Astrocyte of the cerebellum (primary cell): Measurements from ENCODE around the gene CES2.
"Not testable (repeated sequence)": the region's sequence is repeated elsewhere in the genome, so short reads cannot be mapped to it uniquely, and the experiment has no call there.

Experiments
- DNase-seq: peaks from one replicate; pipeline ENCODE4 v3.0.0-alpha.2; 2011; ENCODE audit warnings: low read depth
- H3K4me3 ChIP-seq: 2 replicates; pipeline ENCODE4 v1.5.1; 2011; ENCODE audit warnings: mild to moderate bottlenecking, low read depth, low read length, moderate library complexity
- in situ Hi-C: cut with HindIII; loops from 2 replicates; pipeline ENCODE4 v1.10.0; 2017; ENCODE audit warnings: low sequenced_read_pairs
- TF ChIP-seq, protein P1 (sequence below): IDR thresholded peaks from 2 replicates; pipeline ENCODE4 v1.5.1; 2012; ENCODE audit warnings: low read length, low read depth, moderate library complexity, mild to moderate bottlenecking; ENCODE audit errors: missing control alignments

The CES2 gene

DNA sequence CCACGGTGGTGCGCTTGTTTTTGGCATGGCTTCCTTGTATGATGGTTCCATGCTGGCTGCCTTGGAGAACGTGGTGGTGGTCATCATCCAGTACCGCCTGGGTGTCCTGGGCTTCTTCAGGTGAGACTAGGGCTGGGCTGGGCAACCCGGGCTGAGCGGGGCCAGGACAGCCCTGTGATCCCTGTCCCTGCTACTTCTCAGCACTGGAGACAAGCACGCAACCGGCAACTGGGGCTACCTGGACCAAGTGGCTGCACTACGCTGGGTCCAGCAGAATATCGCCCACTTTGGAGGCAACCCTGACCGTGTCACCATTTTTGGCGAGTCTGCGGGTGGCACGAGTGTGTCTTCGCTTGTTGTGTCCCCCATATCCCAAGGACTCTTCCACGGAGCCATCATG lies 4.9 kb downstream of the CES2 start:
- TF ChIP-seq, protein P1, sequence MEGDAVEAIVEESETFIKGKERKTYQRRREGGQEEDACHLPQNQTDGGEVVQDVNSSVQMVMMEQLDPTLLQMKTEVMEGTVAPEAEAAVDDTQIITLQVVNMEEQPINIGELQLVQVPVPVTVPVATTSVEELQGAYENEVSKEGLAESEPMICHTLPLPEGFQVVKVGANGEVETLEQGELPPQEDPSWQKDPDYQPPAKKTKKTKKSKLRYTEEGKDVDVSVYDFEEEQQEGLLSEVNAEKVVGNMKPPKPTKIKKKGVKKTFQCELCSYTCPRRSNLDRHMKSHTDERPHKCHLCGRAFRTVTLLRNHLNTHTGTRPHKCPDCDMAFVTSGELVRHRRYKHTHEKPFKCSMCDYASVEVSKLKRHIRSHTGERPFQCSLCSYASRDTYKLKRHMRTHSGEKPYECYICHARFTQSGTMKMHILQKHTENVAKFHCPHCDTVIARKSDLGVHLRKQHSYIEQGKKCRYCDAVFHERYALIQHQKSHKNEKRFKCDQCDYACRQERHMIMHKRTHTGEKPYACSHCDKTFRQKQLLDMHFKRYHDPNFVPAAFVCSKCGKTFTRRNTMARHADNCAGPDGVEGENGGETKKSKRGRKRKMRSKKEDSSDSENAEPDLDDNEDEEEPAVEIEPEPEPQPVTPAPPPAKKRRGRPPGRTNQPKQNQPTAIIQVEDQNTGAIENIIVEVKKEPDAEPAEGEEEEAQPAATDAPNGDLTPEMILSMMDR, result no peak
- H3K4me3 ChIP-seq, result no peak overlapping the region
- in situ Hi-C loops, result no loop called here
- no peak for DNase-seq

DNA sequence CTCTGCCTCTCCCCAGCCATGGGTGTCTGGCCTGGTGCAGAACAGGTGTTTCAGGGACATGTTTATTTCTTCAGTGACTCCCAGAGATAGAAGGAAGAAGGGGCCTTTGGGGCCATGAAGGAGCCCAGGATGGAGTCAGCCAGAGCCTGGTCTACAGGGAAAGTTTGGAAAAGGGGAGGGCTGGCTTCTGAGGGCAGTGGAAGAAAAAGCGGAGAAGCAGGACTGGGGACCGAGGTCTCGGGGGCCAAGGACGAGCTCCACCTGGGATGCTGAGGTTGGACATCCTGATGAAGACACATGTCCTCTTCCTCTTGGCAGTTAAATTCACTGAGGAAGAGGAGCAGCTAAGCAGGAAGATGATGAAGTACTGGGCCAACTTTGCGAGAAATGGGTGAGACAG lies 7.7 kb downstream of the CES2 start:
- TF ChIP-seq, protein P1, result no peak
- in situ Hi-C loops, result no loop called here
- no peak overlapping the region for H3K4me3 ChIP-seq
- DNase-seq, result no peak

DNA sequence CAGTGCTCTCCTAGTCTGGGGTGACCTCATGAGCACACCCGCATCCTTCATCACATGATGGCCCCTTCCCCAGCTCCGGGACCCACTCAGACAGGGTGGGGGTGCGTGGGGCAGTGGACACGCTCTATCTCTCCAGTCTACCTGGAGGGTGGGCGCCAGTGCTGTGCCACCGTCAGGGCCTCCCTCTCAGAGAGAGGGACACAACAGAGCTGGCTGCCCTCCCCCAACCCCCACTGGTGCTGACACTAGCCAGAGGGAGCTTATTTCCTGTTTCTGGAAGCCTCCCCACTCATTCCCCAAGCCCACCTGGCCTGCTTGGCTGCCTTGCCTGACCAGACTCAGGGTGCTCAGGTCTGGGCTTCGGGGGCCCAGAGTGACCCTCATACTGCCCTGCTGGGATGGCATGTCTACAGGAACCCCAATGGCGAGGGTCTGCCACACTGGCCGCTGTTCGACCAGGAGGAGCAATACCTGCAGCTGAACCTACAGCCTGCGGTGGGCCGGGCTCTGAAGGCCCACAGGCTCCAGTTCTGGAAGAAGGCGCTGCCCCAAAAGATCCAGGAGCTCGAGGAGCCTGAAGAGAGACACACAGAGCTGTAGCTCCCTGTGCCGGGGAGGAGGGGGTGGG lies 8.2 kb downstream of the CES2 start:
- TF ChIP-seq, protein P1, result no peak
- no peak for DNase-seq
- H3K4me3 ChIP-seq, result no peak overlapping the region
- in situ Hi-C loops, result no loop called here

DNA sequence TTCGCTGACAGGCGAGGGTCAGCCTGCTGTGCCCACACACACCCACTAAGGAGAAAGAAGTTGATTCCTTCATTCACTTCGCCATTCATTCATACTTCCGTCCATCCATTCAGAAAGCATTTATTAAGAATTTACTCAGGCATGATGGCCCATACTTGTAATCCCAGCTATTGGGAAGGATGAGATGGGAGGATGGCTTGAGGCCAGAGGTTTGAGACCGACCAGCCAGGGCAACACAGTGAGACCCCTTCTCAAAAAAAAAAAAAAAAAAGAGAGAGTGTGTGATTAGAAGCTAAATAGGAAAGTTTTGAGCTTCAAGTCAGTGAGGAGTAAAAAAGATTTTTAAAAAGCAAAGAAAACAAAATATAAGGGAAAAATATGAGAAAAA lies 8.7 kb downstream of the CES2 start:
- H3K4me3 ChIP-seq, result no peak overlapping the region
- in situ Hi-C loops, result no loop called here
- TF ChIP-seq, protein P1, result no peak
- DNase-seq, result no peak

DNA sequence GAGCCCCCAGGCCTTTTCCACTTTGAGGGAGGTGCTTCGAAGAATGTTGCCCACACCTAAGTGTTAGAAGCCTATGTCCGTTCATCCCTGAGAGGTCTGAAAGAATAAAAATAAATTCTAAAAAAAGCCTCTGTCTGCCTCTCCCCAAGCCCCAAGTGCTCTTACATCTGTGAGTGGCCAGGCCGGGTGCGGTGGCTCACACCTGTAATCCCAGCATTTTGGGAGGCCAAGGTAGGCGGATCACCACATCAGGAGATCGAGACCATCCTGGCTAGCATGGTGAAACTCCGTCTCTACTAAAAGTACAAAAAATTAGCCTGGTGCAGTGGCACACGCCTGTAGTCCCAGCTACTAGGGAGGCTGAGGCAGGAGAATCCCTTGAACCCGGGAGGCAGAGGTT lies 9.7 kb downstream of the CES2 start:
- in situ Hi-C loops, DNase-seq, H3K4me3 ChIP-seq: not testable (repeated sequence)

DNA sequence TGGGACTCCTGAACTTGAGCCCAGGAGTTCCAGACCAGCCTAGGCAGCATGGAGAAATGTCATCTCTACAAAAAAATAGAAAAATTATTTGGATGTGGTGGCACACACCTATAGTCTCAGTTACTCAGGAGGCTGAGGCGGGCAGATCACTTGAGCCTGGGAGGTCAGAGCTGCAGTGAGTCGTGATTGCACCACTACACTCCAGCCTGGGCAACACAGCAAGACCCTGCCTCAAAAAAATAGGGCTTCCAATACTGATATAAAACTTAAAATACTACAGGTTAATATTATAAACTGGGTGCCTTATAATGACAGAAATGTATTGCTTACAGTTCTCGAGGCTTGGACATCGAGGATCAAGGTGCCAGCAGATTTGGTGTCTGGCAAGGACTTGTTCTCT lies 10.6 kb downstream of the CES2 start:
- DNase-seq, result no peak
- H3K4me3 ChIP-seq, result no peak overlapping the region
- in situ Hi-C loops, result no loop called here
- TF ChIP-seq, protein P1, result no peak

DNA sequence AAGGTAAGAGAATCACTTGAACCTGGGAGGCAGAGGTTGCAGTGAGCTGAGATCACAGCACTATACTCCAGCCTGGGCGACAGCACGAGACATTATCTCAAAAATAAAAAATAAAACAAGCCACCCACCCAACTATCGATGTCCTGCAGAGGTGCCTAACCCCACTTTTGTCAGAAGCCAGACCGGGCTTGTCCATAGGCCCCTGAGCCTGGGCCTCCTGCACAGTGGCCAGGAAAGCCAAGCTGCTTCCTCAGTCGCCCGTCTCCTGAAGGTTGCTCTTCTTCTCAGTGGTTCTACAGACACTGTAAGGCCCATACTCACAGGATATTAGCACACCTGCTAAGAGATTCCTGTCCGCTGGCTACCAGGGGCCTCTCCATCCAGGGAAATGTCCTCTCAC lies 11.2 kb downstream of the CES2 start:
- H3K4me3 ChIP-seq, result no peak overlapping the region
- TF ChIP-seq, protein P1, result no peak
- in situ Hi-C loops, result no loop called here
- no peak for DNase-seq
